ENCODE measurements around the gene CFAP57. TPM values are rescaled to one million over a fixed set of nuclear protein-coding genes. Genes with fewer than 3 reads are reported as not detected.
A peak's percentile ranks its signal among the peaks of the same experiment; 100 is the strongest.

The CFAP57 gene
- polyA plus RNA-seq, 2 of the 4 experiments (the other 2 are of a cell fraction) = 0.54 to 0.80 TPM

DNA sequence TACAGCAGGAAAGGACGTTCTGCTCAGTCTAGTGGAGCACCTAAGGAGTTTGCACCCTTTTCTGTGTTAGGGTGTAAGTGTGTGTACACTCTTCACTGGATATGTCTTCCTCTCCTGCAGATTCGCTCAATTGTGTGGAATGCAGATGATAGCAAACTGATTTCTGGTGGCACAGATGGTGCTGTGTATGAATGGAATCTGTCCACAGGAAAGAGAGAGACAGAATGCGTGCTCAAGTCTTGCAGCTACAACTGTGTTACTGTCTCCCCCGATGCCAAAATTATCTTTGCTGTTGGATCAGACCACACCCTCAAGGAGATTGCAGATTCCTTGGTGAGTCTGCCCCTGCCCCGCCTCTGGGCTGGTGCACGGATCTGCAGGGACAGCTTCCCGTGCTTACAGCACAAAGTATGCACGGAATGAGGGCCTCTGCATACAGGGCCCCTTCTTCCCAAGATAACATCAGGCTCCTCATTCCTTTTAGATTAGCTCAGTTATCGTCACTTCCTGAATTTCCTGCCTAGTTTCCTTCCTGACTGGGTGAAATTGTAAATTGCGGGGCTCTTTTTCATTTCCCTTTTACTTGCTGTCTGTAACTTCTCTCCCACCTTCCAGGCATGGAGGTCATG is 34.6 kb downstream of the CFAP57 start:
- H3K4me3 ChIP-seq = peak overlapping the region; percentile 32
- H3K4me2 ChIP-seq = peak overlapping the region; percentile 84
- peaks cover 26% of the 10 kb centered on the region for H3K4me1 ChIP-seq
- 0 out of 3 replicates have a peak, but pooled peaks cover 3% of the 10 kb centered on the region for H3K9me3 ChIP-seq
- ATAC-seq (peak; percentile 96 to 99), DNase-seq (ENCODE audit: low read depth in 1 of 2, low spot score in 1 of 2) (peak; percentile 66 to 95), FAIRE-seq (no peak)
- whole genome bisulfite sequencing (ENCODE audit: missing lambda C conversion rate) = 2% methylated on average over 10 of the region's 10 CpGs
- ChIA-PET CTCF (interaction anchor here (2.4 kb wide), 1 partner anchor 20 kb away, joined by 9 read pairs; no protein-coding TSS in a partner anchor), POLR2A (interaction anchor here (0.5 to 2.3 kb wide), 6 partner anchors 20 to 1322 kb away, joined by 3 to 19 read pairs (median 5); partner anchors contain the start of genes CDC20, CFAP57, EBNA1BP2 and KDM4A)
- H3K27ac ChIP-seq = peak overlapping the region; percentile 89 to 92
- TF ChIP-seq RCOR1 (IDR thresholded peaks at IDR 0.05; ENCODE audit: low read depth, low read length) (no peak), CBX2 (IDR thresholded peaks at IDR 0.05; ENCODE audit: borderline replicate concordance, low read depth) (no peak), RARB (CRISPR knock-in tag; IDR thresholded peaks at IDR 0.05) (no peak), KDM5A (IDR thresholded peaks at IDR 0.05) (no peak), CEBPB (IDR thresholded peaks at IDR 0.05) (peak in 1 of 2 experiments; percentile 55; a peak in 1 of 4 replicates), ZC3H11A (IDR thresholded peaks at IDR 0.05) (no peak), GATA3 (IDR thresholded peaks at IDR 0.05; ENCODE audit: borderline replicate concordance) (peak; percentile 99), JUNB (IDR thresholded peaks at IDR 0.05) (no peak), FOXS1 (CRISPR knock-in tag; IDR thresholded peaks at IDR 0.05) (no peak), HOXB13 (CRISPR knock-in tag; IDR thresholded peaks at IDR 0.05; ENCODE audit: low read depth) (peak; percentile 9; the same call in 1 of the 2 replicates), POLR2AphosphoS2 (conservative IDR thresholded peaks at IDR 0.05; ENCODE audit: low read length) (no peak), HOXB5 (CRISPR knock-in tag; IDR thresholded peaks at IDR 0.05) (no peak), RAD21 (conservative IDR thresholded peaks at IDR 0.05 in 1 of 2, IDR thresholded peaks at IDR 0.05 in 1 of 2) (0 out of 5 replicates have a peak, but pooled peaks of 1 of the 2 experiments have one; percentile 6), EHF (CRISPR knock-in tag; IDR thresholded peaks at IDR 0.05) (no peak), RFX5 (IDR thresholded peaks at IDR 0.05) (no peak), RNF2 (IDR thresholded peaks at IDR 0.05; ENCODE audit: borderline replicate concordance, low read depth) (no peak), PHF8 (IDR thresholded peaks at IDR 0.05; ENCODE audit: borderline replicate concordance, low read depth) (no peak), ZSCAN20 (CRISPR knock-in tag; IDR thresholded peaks at IDR 0.05) (no peak), TFCP2L1 (CRISPR knock-in tag; IDR thresholded peaks at IDR 0.05) (no peak), MAZ (IDR thresholded peaks at IDR 0.05; ENCODE audit: borderline replicate concordance, low read depth, low read length) (no peak), NFE2L2 (conservative IDR thresholded peaks at IDR 0.05; ENCODE audit: low read length) (no peak), CHD2 (IDR thresholded peaks at IDR 0.05; ENCODE audit: low read length, partially characterized antibody) (no peak), ESRRA (IDR thresholded peaks at IDR 0.05; ENCODE audit: borderline replicate concordance, low read length) (no peak), FOSL2 (IDR thresholded peaks at IDR 0.05) (0 out of 2 replicates have a peak, but pooled peaks have one; percentile 13), FOSL2 (CRISPR knock-in tag; IDR thresholded peaks at IDR 0.05) (peak; percentile 52), HDAC2 (IDR thresholded peaks at IDR 0.05) (no peak), EP300 (IDR thresholded peaks at IDR 0.05) (peak; percentile 31 to 69; a peak in 2 of 5 replicates), HOXA7 (CRISPR knock-in tag; IDR thresholded peaks at IDR 0.05) (no peak), JUN (IDR thresholded peaks at IDR 0.05) (peak in 1 of 2 experiments; percentile 61; a peak in 2 of 5 replicates)
- TF ChIP-seq, protein P1, sequence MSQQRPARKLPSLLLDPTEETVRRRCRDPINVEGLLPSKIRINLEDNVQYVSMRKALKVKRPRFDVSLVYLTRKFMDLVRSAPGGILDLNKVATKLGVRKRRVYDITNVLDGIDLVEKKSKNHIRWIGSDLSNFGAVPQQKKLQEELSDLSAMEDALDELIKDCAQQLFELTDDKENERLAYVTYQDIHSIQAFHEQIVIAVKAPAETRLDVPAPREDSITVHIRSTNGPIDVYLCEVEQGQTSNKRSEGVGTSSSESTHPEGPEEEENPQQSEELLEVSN (IDR thresholded peaks at IDR 0.05; ENCODE audit: borderline replicate concordance, low read depth) = peak; percentile 39; the same call in 1 of the 2 replicates
- TF ChIP-seq, protein P2, sequence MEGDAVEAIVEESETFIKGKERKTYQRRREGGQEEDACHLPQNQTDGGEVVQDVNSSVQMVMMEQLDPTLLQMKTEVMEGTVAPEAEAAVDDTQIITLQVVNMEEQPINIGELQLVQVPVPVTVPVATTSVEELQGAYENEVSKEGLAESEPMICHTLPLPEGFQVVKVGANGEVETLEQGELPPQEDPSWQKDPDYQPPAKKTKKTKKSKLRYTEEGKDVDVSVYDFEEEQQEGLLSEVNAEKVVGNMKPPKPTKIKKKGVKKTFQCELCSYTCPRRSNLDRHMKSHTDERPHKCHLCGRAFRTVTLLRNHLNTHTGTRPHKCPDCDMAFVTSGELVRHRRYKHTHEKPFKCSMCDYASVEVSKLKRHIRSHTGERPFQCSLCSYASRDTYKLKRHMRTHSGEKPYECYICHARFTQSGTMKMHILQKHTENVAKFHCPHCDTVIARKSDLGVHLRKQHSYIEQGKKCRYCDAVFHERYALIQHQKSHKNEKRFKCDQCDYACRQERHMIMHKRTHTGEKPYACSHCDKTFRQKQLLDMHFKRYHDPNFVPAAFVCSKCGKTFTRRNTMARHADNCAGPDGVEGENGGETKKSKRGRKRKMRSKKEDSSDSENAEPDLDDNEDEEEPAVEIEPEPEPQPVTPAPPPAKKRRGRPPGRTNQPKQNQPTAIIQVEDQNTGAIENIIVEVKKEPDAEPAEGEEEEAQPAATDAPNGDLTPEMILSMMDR (IDR thresholded peaks at IDR 0.05) = no peak
- TF ChIP-seq, protein P3, sequence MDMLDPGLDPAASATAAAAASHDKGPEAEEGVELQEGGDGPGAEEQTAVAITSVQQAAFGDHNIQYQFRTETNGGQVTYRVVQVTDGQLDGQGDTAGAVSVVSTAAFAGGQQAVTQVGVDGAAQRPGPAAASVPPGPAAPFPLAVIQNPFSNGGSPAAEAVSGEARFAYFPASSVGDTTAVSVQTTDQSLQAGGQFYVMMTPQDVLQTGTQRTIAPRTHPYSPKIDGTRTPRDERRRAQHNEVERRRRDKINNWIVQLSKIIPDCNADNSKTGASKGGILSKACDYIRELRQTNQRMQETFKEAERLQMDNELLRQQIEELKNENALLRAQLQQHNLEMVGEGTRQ (IDR thresholded peaks at IDR 0.05) = no peak
- TF ChIP-seq, protein P4, sequence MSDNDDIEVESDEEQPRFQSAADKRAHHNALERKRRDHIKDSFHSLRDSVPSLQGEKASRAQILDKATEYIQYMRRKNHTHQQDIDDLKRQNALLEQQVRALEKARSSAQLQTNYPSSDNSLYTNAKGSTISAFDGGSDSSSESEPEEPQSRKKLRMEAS (IDR thresholded peaks at IDR 0.05) = peak; percentile 60
- TF ChIP-seq, protein P5, sequence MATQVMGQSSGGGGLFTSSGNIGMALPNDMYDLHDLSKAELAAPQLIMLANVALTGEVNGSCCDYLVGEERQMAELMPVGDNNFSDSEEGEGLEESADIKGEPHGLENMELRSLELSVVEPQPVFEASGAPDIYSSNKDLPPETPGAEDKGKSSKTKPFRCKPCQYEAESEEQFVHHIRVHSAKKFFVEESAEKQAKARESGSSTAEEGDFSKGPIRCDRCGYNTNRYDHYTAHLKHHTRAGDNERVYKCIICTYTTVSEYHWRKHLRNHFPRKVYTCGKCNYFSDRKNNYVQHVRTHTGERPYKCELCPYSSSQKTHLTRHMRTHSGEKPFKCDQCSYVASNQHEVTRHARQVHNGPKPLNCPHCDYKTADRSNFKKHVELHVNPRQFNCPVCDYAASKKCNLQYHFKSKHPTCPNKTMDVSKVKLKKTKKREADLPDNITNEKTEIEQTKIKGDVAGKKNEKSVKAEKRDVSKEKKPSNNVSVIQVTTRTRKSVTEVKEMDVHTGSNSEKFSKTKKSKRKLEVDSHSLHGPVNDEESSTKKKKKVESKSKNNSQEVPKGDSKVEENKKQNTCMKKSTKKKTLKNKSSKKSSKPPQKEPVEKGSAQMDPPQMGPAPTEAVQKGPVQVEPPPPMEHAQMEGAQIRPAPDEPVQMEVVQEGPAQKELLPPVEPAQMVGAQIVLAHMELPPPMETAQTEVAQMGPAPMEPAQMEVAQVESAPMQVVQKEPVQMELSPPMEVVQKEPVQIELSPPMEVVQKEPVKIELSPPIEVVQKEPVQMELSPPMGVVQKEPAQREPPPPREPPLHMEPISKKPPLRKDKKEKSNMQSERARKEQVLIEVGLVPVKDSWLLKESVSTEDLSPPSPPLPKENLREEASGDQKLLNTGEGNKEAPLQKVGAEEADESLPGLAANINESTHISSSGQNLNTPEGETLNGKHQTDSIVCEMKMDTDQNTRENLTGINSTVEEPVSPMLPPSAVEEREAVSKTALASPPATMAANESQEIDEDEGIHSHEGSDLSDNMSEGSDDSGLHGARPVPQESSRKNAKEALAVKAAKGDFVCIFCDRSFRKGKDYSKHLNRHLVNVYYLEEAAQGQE (IDR thresholded peaks at IDR 0.05) = no peak
- TF ChIP-seq, protein P6, sequence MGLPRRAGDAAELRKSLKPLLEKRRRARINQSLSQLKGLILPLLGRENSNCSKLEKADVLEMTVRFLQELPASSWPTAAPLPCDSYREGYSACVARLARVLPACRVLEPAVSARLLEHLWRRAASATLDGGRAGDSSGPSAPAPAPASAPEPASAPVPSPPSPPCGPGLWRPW (IDR thresholded peaks at IDR 0.05) = no peak
